Measurements from ENCODE around the gene FZD7.

FZD7 gene

DNA sequence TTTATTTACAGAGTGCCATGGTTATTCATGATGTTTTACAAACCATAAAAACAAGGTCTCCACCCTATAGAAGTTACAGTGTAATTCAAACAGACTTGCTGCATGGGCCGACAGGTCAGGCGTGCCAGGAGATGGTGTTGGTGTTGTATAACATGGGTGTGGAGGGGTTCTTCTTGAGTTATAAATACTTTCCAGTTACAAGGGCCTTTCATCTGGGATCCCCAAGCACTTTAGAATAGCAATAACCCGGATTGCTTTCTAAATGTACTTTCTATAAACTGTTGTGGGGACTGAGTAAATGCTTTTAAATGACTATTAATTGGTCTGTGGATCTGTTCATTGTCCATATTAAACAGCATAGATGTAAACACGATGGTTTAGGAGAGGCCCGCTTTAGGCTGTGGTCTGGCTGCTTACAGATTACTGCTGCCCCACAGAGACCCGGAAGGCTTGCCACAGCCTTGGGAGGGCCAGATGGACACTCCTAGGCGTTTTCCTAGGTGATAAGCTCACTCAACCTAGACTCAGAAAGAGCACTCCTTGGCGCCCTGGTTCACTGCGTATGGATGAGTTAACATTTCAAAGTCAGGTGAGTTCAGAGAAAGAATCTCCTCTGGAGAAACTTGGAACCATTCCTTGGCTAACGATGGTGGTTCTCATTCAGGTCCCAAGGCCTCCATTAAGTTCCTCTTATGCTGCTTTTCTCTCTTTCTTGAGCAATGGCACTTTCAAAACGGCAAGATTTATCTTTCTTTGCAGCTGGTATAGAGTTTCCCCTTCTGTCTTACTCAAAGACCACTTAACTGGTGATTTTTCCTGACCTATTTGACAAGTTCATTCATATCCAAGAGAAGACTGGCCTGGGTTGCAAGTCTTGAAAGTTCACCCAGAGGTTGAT lies 35.8 kb downstream of the FZD7 start:
- DNase-seq: peak; percentile 81

DNA sequence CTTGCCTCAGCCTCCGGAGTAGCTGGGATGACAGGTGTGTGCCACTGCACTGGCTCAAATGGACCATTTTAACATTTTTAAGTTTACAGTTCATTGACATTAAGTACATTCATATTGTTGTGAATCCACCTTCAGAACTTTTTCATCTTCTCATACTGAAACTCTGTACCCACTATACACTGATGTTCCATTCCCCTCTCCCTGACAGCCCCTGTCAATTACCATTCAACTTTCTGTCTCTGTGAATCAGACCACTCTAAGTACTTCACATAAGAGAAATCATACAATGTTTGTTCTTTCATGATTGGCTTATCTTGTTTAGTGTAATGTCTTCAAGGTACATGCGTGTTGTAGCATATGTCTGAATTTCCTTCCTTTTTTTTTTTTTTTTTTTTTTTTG lies 37.5 kb downstream of the FZD7 start:
- no peak for DNase-seq

DNA sequence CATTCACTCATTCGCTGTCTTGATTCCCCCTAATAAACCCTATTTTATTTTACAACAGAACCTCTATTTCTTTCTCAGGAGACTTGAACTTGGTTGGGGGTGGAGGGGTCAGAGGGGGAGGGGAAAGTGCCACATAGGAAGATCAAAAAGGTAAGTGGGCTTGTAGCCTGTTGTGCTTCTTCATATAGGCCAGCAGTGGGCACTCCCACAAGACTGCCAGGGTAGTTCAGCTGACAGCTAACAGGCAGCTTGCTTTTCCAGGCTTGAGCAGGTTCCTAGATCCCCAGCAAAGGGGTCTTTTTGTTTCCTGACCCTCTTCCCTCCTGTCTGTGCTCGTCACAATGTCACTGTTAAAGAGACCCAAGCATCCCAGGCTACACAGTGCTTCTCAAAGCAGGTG lies 38.6 kb downstream of the FZD7 start:
- DNase-seq: peak; percentile 11

DNA sequence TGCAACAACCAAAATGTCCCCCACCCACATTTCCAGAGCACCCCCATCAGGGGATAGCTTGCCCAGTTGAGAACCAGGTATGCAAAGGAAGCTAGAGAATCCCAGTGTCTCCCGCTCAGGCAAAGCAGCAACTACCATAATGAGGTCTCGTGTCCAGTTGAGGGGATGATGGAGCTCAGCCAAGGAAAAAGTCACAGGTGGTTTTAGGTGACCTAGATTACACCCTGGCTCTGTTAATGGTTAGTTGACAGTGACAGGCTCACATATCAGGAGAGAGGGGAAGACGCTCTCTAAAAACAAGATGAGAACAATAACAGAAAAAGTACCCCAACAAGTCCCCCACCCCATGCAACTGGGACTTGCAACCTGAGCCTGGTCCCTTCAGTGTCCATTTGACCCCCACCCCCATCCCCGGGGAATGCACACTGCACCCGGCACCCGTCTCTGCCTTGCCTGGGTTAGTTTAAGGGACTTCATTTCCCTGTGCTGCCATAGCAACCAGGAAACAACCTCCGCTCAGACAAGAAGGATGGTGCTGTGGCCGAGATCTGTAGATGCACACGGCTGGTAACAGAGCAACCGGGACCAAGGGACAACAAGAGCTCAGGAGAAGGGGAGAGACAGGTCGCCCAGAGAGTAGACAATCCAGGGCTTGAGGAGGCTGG lies 39.2 kb downstream of the FZD7 start, which contains the start of gene KIAA2012:
Gene KIAA2012 (plus strand): TSS at position 519 of the 665 bp plus-strand sequence. CDS start 373 bp downstream, outside the sequence.
- DNase-seq: no peak

DNA sequence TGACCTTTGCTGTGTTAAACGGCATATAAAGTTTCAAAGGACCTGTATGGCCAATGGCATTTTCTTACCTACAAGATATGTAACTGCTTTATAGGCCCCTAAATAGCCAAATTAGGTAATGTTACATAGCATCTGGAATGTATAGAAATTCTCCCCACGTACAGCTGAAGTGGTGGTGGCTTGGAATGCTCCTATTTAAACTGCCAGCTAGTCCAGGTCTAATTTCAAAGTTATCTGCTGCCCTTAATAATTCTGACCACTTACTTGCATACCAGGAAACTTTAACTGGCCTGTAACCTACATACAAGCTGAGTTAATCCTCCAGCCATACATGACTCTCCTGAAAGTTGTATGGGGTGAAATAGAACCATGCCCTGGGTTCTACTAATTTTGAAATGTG lies 40.7 kb downstream of the FZD7 start:
- no peak for DNase-seq

DNA sequence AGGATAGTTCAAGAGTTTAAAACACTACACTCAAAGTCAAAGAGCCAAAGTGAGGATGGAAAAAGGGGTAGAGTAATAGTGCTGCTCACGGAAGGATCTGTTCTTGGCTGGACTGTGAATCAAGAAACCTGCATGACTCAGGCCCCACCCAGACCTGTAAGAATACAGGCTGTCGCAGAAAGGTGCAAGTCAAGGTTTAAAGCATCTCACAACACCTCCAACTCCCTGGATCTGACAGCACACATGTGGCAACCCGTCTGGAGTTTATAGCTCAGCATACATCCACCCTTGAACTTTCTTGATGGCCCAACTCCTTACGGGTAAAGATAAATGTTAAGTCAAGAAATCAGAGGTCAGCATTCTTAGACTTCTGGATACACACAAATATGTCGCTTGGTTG lies 45.7 kb downstream of the FZD7 start:
- DNase-seq: no peak

DNA sequence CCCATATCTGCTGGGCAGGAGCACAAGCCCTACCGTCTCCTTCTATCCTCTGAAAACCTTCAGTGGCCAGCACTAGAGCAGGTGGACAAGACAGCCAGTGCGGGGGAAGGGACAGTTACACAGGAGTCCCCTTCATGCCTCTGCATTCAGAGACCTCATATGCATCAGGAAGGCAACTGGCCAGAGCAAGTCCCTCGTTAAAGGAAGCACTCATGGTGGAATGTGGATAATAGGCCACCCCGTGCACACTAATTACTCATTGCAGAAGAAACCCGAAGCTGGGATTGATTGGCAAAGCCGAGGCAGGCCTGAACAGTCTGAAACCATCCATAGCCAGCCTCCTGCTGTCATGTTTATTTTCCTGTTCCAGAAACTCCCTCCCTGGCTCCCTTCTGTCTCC lies 50.6 kb downstream of the FZD7 start:
- DNase-seq: no peak

All from hematopoietic multipotent progenitor cell treated with erythropoietin and hydrocortisone succinate and interleukin-3 and kit ligand, for 8 days (in vitro differentiated cells).